Hematopoietic multipotent progenitor cell treated with erythropoietin and hydrocortisone succinate and interleukin-3 and kit ligand, for 15 days (in vitro differentiated cells): ENCODE data around the gene MDK.

Experiments used
- DNase-seq: peaks from one replicate; pipeline ENCODE4 v3.0.0-alpha.2; 2015; ENCODE audit warnings: low spot score

MDK gene

DNA sequence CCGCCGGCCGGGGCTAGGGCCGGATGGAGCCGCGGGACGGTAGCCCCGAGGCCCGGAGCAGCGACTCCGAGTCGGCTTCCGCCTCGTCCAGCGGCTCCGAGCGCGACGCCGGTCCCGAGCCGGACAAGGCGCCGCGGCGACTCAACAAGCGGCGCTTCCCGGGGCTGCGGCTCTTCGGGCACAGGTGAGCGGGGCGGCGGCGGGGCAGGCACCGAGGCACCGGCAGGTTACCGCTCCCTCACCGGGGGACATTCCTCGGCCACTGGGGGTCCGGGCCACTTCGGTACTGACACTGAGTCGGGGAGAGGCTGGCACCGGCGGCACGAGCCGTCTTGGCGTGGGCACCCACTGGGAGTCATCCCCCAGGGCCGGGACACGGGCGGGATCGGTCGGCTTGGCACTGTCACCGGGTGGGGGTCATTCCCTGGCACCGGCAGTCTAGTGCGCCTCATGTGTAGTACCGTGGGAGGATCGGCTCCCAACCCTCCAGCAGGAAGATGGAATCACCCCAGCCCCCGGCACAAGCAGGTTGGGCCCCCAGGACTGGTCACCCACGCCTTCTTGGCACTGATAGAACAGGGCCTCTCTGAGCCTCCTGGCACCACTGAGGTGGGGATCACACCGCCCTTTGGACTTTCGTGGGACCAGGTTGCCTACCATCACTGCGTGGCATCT is 33.7 kb upstream of the MDK start:
- DNase-seq: no peak

DNA sequence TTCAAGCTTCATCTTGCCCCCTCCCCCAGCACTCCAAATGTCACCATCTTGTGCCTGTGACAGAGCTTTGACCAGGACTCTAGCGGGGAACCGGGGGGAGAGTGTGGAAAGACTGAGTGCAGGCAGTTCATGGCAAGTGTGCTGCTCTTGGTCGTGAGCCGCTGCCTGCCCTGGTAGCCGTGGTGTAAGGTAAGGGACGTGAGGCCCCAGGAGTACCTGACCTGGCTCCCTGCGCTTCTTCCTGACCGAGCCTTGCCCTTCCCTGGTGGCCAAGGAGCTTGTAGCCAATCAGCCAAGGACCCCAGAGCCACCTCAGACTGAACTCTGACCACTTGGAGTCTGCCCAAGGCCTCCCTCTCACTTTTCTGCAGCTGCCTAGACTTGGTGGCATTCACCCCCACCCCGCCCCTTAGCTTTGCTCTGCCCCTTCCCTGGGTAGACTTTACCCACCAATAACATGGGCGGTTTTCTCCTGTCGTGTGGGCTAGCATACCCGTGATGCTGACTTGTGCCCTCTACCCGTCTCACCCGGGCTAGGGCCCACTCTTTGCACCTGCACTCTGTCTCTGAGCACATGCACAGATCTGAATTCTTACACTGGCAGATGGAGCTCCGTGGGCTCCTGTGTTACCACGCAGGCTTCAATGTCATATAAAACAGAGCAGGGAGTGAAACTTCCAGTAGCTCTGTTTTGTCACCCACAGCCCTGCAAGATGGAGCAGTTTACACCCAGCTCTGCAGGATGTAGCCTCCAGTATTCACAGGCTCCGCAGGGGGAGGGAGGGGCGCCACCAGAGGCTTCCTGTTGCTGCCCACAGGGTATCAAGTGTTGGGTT is 32.7 kb upstream of the MDK start:
- no peak for DNase-seq

DNA sequence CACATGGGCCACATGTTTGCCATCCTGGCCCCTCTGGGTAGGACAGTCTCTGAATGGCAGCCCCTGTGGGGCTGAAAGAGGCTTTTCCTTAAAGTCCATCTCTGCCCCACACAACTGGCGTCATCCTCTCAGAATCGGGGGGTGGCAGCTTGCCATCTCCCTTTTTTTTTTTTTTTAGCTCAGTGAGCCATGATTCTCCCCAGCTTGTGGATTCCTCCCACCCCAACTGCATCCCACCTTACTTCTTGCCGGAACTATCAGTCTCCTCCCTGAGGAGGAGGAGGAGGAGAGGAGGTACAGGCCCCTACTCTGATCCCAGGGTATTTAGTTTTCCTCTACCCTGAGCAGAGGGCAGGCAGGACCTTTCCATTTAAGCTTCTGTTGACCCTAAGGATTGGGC is 30.8 kb upstream of the MDK start:
- DNase-seq: no peak

DNA sequence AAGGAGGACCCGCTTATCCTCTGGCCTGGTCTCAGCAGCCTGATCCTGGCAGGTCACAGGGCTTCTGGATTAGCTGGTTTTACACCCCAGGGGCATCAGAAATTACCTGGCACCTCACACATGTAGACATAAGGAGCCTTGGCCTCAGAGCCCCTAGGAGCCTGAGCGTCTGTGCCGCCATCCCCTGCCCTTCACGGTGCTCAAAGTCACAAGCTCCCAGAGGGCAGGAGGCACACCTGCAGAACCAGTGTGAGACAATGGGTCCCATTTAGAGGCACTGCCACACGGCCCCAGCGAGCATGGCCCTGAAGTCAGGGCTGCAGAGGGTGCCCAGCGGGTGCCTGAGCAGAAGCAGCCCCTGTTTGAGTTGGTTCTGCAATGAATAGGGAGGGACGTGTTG is 30.3 kb upstream of the MDK start:
- no peak for DNase-seq

DNA sequence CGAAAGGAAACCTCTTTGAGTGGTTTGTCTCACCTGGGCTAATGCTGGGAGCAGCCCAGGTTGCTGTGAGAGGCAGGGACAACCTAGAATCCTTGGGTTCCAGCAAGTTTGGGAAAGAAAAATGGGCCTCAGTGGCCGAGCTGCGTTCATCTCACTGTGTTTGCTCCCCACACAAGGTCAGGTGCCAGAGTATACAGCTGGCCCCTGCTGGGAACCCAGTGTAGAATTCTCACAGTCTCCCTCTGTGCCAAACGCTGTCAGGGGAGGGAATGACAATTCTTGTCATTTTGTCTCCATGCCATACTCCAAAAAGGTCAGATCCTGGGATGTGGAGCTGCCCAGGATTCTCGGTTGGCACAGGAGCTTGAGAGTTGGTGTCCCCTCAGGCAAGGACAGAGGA is 29.9 kb upstream of the MDK start:
- no peak for DNase-seq

DNA sequence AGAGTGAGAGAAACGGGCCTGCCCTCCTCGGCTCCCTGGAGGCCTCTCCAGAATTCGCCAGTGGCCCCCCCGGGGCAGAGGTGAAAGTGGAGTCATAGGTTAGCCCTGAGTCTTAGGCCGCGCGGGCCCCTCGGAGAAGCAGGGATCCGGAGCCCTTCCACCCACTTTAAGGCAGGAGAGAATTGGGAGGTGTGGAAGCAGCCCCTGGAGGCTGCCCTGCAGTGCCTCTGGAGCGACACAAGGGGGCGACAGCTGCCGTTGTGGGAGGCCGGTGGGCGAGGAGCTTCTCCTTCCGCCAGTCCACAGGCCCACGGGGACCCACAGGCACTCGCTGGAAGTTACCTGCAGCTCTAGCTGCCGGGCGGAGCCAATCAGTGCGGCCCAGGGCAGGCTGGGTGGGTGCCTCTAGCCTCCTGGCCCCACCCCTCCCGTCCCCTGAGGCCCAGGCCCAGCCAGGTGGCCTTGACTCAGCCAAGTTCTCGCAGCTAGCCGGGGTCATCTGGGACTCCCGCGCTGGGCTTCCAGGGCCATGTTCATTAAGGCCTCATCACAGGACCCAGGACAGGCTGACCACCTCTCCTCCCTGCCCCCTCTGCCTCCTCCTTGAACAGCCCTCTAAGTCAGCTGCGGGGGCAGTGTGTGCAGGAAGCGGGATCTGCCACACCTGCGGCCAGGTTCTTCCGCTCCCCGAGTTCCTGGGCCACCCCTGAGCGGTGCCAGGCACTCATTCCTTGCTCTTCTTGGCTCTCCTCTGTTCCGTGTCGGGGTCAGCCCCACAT is 29.2 kb upstream of the MDK start:
- DNase-seq: peak; percentile 46

DNA sequence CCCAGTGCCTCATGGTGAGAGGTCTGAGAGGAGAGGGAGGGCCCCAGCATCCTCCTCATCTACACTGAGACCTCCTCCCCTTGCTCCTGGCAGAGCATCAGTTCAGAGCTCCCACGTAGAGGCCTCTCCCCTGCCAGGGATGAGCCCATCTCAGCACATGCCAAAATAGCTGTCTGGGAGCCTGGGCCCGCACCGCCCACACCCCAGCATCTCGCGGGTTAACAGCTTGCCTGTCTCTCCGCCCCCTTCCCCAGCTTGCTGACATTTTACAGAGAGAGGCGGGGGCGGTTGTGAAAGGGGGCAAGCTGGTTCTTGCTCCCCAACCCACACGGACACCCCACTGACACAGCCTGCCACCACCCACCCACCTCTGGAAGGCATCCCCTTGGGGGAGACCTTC is 27.8 kb upstream of the MDK start:
- no peak for DNase-seq

DNA sequence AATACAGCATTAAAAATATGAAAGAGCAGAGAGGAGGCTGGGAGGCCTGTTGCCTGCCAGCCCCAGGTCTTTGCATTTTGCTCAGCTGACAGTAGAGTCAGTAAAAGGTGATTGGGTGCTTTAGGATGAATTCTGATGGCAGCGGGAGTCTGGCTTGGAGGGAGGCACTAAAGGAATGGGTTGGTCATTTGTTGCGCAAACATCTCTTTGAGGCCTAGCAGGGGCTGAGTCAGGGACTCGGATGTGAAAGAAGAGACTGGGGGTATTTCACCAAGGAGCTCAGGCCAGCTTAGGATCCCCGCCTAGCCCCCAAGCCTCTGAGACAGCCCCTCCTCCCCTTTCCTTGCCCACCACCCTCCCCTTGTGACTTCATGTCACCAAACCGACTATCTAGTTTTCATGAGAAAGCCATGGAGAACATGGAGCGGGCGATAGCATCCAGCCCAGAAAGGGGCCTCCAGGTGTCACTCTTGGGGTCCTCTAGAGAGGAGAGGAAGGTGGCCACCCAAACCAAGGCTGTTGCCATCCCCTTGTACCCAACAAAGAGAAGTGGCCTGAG is 24.5 kb upstream of the MDK start:
- DNase-seq: no peak

DNA sequence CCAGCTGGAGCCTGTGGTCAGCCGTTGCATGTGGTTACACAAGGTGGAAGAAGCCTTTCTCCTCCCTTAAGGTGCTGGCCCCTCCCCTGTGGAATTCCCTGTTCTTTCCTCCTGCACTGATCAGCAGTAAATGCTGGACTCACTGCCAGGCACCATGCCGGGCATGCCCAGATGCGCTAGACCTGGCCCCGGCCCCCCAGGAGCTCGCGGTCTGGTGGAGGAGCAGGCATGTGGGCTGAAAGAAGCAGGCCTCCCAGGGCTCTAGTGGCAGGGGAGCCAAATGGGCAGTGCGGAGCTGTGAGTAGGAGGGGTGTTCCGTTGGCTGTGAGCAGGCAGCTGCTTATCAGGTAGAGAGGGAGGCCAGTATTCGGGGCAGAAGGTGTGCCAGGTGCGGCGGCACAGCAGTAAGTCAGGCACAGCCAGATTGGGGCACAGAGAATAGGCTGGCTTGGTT is 24.0 kb upstream of the MDK start:
- DNase-seq: no peak

DNA sequence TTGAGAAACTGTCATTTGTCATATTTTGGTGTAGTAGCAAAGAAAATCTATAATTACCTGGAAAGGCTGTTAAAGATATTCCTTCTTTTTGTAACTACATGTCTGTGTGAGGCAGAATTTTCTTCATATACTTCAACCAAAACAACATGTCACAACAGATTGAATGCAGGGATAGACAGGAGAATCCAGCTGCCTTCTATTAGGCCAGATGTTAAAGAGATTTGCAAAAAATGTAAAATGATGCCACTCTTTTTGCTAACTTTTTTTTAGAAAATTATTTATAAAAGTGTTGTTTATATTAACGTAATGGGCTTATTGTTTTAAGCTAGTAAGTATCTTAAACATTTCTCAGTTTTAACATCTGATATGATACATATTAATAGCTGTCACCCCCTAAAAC is 21.5 kb upstream of the MDK start:
- no peak for DNase-seq

DNA sequence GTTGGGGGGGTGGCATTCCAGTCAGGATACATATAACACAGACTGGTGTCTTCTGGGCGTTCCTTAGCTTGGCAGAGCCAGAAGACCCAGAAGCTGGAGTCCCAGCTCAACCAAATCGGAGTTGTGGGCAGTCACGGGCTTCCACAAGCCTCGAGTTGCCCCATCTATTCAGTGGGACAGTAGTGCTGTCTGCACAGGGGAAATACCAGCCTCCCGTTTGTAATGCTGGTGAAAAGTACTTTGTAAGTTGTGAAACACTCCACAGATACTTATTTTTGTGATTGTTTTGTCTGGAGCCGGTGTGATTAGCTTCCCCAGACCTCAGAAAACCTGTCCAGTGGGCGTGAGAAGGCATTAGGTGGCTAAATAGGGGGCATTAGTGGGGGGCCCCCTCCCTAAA is 20.6 kb upstream of the MDK start:
- no peak for DNase-seq

DNA sequence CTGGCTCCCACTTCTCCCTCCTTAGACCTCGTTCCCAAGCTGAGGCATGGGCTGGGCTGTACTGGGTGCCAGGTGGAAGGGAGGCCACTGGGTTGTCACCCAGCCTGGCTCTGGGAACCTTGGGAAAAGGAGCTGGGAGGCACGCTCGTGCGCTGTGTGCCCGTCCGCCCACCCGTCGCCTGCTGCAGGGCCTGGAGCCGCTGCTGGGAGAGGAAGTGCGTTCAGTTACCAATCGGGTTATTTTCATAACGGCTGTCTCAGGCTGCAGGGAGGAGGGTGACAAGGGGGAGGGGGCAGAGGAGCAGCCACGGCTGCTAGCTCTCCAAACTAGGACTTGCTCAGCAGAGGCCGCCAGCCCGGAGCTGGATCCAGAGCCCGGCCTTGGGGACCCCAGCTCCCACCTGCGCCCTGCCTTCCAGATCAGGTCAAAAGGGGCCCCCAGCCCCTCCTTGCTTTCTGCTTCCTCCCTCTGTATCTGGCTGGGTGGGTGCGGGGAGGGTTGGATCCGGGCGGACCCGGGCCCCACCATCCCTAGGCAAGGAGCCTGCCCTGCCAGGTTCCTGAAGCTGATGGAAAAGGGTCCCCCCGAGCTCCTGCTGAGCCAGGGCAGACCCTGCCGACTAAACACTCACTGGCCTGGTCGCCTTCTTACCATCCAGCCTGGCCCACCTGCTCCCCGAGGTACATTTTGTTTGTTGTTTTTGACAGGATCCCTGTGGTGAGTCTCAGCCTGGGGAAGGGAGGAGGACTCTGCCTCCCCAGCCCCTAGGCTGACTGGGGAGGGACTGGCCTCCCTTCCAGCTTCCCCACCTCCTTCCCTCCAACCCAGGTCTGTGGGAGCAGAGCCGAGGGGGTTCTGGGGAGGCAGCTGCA is 19.9 kb upstream of the MDK start:
- DNase-seq: no peak

DNA sequence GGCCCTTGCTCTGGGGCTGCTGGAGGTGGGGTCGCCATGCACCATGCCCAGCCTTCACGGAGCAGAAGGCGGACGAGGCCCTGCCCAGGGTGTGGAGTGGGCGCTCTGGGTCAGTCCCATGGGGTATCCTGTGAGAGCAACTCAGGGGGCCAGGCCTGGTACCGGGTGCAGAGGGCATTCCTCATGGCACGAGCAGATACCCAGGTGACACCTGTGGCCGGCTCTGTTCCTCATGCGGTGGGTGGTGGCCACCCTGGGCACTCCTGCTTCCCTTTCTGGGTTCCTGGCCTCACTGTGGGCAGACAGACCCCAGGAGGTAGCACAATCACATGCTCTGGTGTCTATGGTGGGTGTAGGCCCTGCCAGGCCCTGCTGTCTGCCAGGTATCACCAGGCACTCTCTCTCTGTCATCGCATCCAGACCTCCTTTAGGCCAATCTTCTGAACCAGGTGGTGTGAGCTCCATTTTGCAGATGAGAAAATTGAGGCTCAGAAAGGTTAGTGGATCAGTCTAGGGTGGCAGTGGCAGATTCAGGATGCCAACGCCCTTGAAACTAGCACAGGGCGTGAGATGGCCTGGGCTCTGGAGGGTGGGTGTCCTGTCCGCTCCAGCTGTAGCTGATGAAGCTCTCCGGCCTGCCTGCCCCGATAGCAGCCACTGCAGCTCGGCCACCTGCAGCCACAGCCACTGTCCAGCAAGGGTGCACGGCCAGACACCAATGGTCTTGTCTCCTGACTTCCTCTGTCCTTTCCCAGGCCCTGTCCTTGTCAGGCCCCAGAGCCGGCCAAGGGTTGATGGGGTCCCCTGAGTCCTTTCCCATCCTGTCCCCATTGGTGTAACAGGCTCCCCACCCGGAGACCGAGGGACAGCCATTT is 19.1 kb upstream of the MDK start:
- no peak for DNase-seq

DNA sequence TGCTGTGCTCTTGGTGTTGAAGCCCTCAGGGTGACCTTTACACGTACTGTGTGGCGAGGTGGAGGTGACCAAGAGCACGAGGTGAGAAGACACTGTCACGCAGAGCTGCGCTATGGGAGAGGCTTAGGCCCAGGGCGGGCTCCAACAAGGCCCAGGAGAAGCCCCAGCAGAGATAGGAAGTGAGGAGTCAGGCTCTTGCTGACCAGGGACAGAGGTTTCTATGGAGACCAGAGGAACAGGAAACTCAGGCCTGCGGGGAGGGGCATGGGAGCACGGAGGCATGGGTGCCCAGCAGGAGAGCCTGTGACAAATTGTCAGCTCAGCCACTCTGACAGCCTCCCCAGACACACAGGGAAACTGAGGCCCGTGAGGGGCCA is 18.4 kb upstream of the MDK start:
- no peak for DNase-seq

DNA sequence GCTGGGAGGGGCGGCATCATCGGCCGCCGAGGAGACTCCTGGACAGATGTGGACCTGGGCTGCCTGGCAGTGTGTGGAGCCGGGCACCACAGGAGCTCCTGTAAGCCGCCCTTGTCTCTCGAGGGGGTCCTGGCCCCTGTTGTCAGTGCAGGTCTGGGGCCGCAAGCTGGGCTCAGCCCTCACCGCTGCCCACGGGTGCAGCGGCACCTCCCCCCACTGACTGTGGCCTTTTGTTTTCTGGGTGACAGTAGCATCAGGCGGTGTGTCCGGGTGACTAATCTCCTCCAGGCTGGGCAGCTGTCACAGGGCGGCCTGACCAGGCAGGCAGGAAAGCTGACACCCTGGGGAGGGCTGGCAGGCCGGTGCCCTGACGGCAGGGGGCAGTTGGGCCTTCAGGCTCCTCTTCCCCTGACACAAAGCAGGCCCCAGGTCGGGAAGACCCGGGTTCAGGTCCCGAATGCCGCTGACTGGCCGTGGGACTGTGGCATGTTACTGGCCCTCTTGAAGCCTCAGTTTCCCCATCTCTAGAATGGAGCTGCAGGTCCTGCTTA is 17.9 kb upstream of the MDK start:
- no peak for DNase-seq

DNA sequence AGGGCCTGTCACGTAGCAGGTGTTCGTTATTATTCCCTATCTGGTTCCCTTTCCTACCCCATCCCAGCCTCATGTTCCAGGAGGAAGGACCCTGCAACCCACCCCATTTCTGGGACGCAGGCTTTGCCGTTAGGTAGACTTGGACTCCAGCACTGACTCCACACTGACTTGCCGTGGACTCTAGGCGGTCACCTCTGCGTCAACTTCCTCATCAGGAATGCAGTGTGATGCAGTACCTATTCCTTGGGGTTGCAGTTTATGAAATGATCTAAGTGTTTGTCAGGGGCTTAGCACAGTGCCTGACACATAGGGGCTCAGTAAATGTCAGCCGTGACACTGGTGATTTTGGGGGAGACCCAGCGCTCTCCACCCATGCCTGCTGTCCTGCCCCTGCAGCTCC is 17.4 kb upstream of the MDK start:
- no peak for DNase-seq

DNA sequence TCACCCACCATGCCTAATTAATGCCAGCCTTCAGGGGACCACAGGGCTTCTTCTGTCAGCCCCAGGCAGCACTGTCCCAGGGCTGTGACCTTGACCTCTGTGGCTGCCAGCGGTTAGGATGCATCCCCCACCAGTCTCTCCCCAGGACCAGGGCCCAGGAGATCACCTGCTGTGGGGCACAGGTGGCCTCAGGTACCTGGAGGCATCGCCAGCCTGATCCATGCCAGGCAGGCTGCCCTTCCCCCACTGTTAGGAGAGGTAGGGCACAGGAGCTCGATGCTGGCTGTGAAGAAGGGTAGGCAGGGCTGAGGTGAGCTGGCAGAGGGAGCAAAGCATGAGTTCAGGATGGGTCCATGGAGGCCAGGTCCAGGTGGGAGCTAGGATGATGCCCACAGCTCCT is 16.7 kb upstream of the MDK start:
- no peak for DNase-seq

DNA sequence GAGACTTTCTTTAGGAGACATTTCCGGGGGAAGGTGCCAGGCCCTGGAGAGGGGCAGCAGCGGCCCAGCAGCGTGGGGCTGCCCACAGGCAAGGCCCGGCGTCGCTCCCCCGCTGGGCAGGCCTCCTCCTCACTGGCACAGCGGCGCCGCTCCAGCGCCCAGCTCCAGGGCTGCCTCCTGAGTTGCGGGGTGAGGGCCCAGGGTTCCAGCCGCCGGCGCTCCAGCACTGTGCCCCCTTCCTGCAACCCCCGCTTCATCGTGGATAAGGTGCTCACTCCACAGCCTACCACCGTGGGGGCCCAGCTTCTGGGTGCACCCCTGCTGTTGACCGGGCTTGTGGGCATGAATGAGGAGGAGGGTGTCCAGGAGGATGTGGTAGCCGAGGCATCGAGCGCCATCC is 15.2 kb upstream of the MDK start:
- DNase-seq: no peak

DNA sequence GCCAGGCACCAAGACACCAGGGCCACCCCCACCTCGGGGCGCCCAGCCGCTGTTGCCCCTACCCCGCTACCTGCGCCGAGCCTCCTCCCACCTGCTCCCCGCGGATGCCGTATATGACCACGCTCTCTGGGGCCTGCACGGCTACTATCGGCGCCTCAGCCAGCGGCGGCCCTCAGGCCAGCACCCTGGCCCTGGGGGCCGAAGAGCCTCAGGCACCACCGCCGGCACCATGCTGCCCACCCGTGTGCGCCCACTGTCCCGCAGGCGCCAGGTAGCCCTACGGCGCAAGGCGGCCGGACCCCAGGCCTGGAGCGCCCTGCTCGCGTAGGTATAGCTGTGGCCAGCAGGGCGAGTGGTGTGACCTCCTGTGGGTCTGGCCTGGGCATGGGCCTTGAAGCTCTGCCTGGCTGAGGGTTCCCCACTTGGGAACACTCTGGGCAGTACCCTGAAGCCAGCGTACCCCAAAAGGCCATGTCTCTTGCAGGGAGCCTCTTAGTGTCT is 14.8 kb upstream of the MDK start:
- no peak for DNase-seq

DNA sequence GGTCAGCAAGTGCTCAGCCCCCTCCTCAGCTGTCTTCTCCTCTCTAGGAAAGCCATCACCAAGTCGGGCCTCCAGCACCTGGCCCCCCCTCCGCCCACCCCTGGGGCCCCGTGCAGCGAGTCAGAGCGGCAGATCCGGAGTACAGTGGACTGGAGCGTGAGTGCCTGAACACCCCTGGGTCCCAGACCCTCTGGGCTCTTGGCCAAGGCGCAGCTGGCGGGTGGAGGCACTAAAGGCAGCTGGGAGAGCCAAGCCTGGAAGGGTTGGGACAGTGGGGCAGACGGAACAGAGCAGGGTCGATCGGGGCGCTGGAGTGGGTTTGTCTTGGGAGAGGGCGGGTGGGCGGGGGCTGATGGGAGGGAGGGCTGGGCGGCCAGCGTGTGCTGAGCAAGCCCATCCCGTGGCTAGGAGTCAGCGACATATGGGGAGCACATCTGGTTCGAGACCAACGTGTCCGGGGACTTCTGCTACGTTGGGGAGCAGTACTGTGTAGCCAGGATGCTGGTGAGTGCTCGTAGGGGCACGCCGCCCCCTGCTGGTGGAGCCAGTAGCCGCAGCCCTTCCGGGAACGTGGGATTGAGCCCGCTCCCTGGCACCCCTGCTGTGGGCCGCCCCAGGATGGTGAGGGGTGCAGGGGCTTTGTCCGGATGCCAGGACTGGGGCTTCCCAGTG is 14.1 kb upstream of the MDK start:
- DNase-seq: peak; percentile 68
